Endothelial cell of umbilical vein (primary cell): ENCODE measurements around the gene CNFN. TPM values are rescaled to one million over a fixed set of nuclear protein-coding genes. Genes with fewer than 3 reads are reported as not detected.

ENCODE experiments used
- BruUV-seq: library from RNA; stranded (reverse); fragments of 400-500 nt; replicated peaks from 2 replicates; lab custom pipeline; 2021; lab: Mats Ljungman, UMichigan
- CTCF ChIA-PET: fragments of 300-600, 350-600 bp; sonication (Branson Sonifier 250); formaldehyde crosslinking; loops from one replicate; lab custom pipeline; 2021; ENCODE audit warnings: antibody characterized with exemption, inconsistent platforms; lab: Charles Lee
- POLR2A ChIA-PET: fragments of 300-600, 350-600 bp; sonication (Branson Sonifier 250); formaldehyde crosslinking; loops from one replicate; lab custom pipeline; 2021; ENCODE audit warnings: antibody characterized with exemption, inconsistent platforms; lab: Charles Lee
- DNase-seq: peaks from one replicate; pipeline ENCODE4 v3.0.0-alpha.2; 2011; ENCODE audit warnings: low read depth, low spot score
- FAIRE-seq: peaks from 2 replicates; lab custom pipeline; 2011; peaks lifted over from hg19 to GRCh38; lab: Jason Lieb, UNC
- H2AFZ ChIP-seq: 2 replicates; pipeline ENCODE4 v1.6.0; 2012; ENCODE audit warnings: low read depth, low read length, control low read depth, inconsistent platforms
- H3K27ac ChIP-seq: 2 replicates; pipeline ENCODE4 v1.5.1; 2011; ENCODE audit warnings: low read depth, mild to moderate bottlenecking, control low read depth, low read length, moderate library complexity; ENCODE audit not compliant: insufficient read depth
- H3K27me3 ChIP-seq, 2 experiments: 2 replicates each; pipeline versions ENCODE4 v1.6.0 to v1.6.1; 2011; ENCODE audit warnings: low read length in 2 of 2, mixed read lengths in 1 of 2; ENCODE audit not compliant: control insufficient read depth in 2 of 2, insufficient read depth in 2 of 2
- H3K36me3 ChIP-seq, 2 experiments: 2 replicates in 1 of 2; 3 replicates in 1 of 2; pipeline ENCODE4 v1.5.1; 2011; ENCODE audit warnings: low read length in 2 of 2, mild to moderate bottlenecking in 1 of 2, moderate library complexity in 1 of 2; ENCODE audit not compliant: control insufficient read depth in 2 of 2, insufficient read depth in 2 of 2; ENCODE audit errors: extremely low read depth in 1 of 2
- H3K4me1 ChIP-seq: 3 replicates; pipeline ENCODE4 v1.5.1; 2011; ENCODE audit warnings: mild to moderate bottlenecking, low read length; ENCODE audit not compliant: control insufficient read depth, insufficient read depth; ENCODE audit errors: extremely low read depth
- H3K4me2 ChIP-seq: 2 replicates; pipeline ENCODE4 v1.6.1; 2011; ENCODE audit warnings: low read length, control low read depth, mixed read lengths; ENCODE audit not compliant: insufficient read depth
- H3K4me3 ChIP-seq, 3 experiments: fragments of 200-600 bp in 1 of 3; sonication (generic), shearing (Covaris generic) in 1 of 3; replicated peaks in 1 of 3; 2 replicates each; pipeline ENCODE4 v1.5.1; 2011 to 2016; ENCODE audit warnings: control low read depth in 3 of 3, low read length in 3 of 3, mild to moderate bottlenecking in 2 of 3, inconsistent platforms in 1 of 3, low read depth in 1 of 3, moderate library complexity in 1 of 3; ENCODE audit not compliant: insufficient read depth in 1 of 3
- H3K79me2 ChIP-seq: 2 replicates; pipeline ENCODE4 v1.6.0; 2012; ENCODE audit warnings: low read length, inconsistent platforms; ENCODE audit not compliant: control insufficient read depth, insufficient read depth
- H3K9ac ChIP-seq: replicated peaks from 2 replicates; pipeline ENCODE3; 2011; ENCODE audit warnings: low read length, control low read depth; ENCODE audit not compliant: insufficient read depth; ENCODE audit errors: extremely low read depth
- H3K9me1 ChIP-seq: replicated peaks from 3 replicates; pipeline ENCODE4 v1.6.0; 2011; ENCODE audit warnings: mild to moderate bottlenecking, low read length; ENCODE audit not compliant: control insufficient read depth, insufficient read depth; ENCODE audit errors: extremely low read depth
- H3K9me3 ChIP-seq: replicated peaks from 2 replicates; pipeline ENCODE4 v1.5.1; 2012; ENCODE audit warnings: low read length, inconsistent platforms; ENCODE audit not compliant: control insufficient read depth, insufficient read depth
- H4K20me1 ChIP-seq: replicated peaks from 2 replicates; pipeline ENCODE3; 2011; ENCODE audit warnings: mild to moderate bottlenecking, low read length; ENCODE audit not compliant: control insufficient read depth, insufficient read depth; ENCODE audit errors: extremely low read depth
- EZH2 ChIP-seq: IDR thresholded peaks from 2 replicates; pipeline ENCODE4 v1.6.1; 2012; ENCODE audit warnings: borderline replicate concordance, low read depth, mild to moderate bottlenecking, moderate library complexity, low read length, inconsistent platforms; ENCODE audit not compliant: severe bottlenecking
- FOS ChIP-seq: IDR thresholded peaks from 2 replicates; pipeline ENCODE4 v1.6.1; 2011; ENCODE audit warnings: mild to moderate bottlenecking, low read length, moderate library complexity, borderline replicate concordance; ENCODE audit not compliant: insufficient read depth
- GATA2 ChIP-seq: IDR thresholded peaks from 2 replicates; pipeline ENCODE4 v1.7.0; 2011; ENCODE audit warnings: low read depth, mild to moderate bottlenecking, moderate library complexity, mixed read lengths, low read length; ENCODE audit not compliant: insufficient read length, insufficient read depth
- JUN ChIP-seq: IDR thresholded peaks from 2 replicates; pipeline ENCODE4 v1.6.1; 2011; ENCODE audit warnings: borderline replicate concordance, low read depth; ENCODE audit not compliant: insufficient read length, insufficient read depth
- MYC ChIP-seq: IDR thresholded peaks from one replicate; pipeline ENCODE4 v1.6.1; 2011; ENCODE audit warnings: mild to moderate bottlenecking, low read depth, low read length
- POLR2A ChIP-seq: IDR thresholded peaks from 2 replicates; pipeline ENCODE4 v1.6.1; 2012; ENCODE audit warnings: low read depth, mild to moderate bottlenecking, control low read depth, low read length
- POLR2AphosphoS5 ChIP-seq: IDR thresholded peaks from 2 replicates; pipeline ENCODE4 v1.6.1; 2012; ENCODE audit warnings: low read depth, mild to moderate bottlenecking, control low read depth, low read length, moderate library complexity; ENCODE audit not compliant: insufficient read depth
- dilution Hi-C: fragments of 300-500 bp; cut with MboI; formaldehyde crosslinking; loops from one replicate; pipeline ENCODE4 v1.15.0; 2019; ENCODE audit warnings: low sequenced_read_pairs; ENCODE audit not compliant: extremely low pct_ligation_motif_present
- intact Hi-C: fragments of 100-400 bp; cut with micrococcal nuclease; formaldehyde crosslinking; loops from one replicate; pipeline ENCODE4 v1.10.0; 2022
- polyA plus RNA-seq, 4 experiments: library from polyadenylated mRNA; depleted of rRNA in 3 of 4; stranded (reverse) in 3 of 4; unstranded in 1 of 4; fragments of >200 nt; gene quantifications; 2 replicates each; pipeline versions ENCODE4 v1.2.1 to v1.2.3, GENCODE V29; 2011 to 2012; ENCODE audit warnings: missing spikeins in 1 of 4
- total RNA-seq: library from RNA; stranded (reverse); gene quantifications from 2 replicates; pipeline ENCODE4 v1.2.3, GENCODE V29; 2021
- TF ChIP-seq, protein P1 (sequence below): IDR thresholded peaks from 2 replicates; pipeline ENCODE4 v1.6.1; 2011; ENCODE audit not compliant: insufficient read depth, insufficient read length
- TF ChIP-seq, protein P2 (sequence below), 2 donors: IDR thresholded peaks; 1 replicate in 1 of 2; 2 replicates in 1 of 2; pipeline ENCODE4 v1.5.1; 2011; ENCODE audit warnings: low read length in 2 of 2, mild to moderate bottlenecking in 2 of 2, moderate library complexity in 2 of 2, control low read depth in 1 of 2, inconsistent platforms in 1 of 2, low read depth in 1 of 2; ENCODE audit not compliant: insufficient read depth in 1 of 2; ENCODE audit errors: extremely low read depth in 1 of 2

Gene CNFN
- total and polyA plus RNA-seq, 2 donors (not counting 3 experiments of a cell fraction or from before 2014, with no cell fraction given) = 0.23 to 0.73 TPM

DNA sequence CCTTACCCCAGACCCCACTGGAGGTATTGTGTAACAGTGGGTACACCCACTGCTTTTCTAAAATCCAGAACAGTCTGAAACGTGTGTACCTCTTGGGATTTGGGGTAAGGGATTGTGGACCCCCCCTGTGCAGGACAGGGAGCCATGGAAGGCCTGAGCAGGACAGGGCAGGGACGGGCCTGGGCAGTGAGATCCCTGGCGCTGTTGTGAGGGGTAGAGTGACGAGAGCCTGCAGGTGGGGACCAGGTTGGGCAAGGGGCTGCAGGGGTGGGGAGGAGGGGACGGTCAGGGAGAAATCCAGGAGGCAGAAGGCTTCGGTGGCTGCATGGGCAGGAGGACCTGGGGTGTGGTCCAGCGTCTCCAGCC is 28.6 kb downstream of the CNFN start:
- Histone ChIP-seq H3K27ac (no peak overlapping the region), H3K9me1 (no peaks in the 10 kb centered on the region), H2AFZ (no peak overlapping the region), H3K9me3 (no peaks in the 10 kb centered on the region), H3K27me3 (no peaks in the 10 kb centered on the region), H3K4me1 (no peaks in the 10 kb centered on the region), H3K79me2 (no peaks in the 10 kb centered on the region), H4K20me1 (no peaks in the 10 kb centered on the region), H3K4me2 (no peak overlapping the region), H3K9ac (no peak overlapping the region), H3K4me3 (no peak overlapping the region), H3K36me3 (peaks cover 0 to 19% of the 10 kb centered on the region in 2 experiments)
- BruUV-seq = no TSS peak
- CTCF ChIA-PET = no interaction called here
- intact Hi-C loops (no loop called here), dilution Hi-C loops (no loop called here)
- DNase-seq (no peak), FAIRE-seq (no peak)
- TF ChIP-seq JUN (no peak), MYC (no peak), GATA2 (no peak), EZH2 (no peak), POLR2AphosphoS5 (no peak), POLR2A (no peak), FOS (no peak)
- TF ChIP-seq, protein P1, sequence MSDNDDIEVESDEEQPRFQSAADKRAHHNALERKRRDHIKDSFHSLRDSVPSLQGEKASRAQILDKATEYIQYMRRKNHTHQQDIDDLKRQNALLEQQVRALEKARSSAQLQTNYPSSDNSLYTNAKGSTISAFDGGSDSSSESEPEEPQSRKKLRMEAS = no peak
- TF ChIP-seq, protein P2, sequence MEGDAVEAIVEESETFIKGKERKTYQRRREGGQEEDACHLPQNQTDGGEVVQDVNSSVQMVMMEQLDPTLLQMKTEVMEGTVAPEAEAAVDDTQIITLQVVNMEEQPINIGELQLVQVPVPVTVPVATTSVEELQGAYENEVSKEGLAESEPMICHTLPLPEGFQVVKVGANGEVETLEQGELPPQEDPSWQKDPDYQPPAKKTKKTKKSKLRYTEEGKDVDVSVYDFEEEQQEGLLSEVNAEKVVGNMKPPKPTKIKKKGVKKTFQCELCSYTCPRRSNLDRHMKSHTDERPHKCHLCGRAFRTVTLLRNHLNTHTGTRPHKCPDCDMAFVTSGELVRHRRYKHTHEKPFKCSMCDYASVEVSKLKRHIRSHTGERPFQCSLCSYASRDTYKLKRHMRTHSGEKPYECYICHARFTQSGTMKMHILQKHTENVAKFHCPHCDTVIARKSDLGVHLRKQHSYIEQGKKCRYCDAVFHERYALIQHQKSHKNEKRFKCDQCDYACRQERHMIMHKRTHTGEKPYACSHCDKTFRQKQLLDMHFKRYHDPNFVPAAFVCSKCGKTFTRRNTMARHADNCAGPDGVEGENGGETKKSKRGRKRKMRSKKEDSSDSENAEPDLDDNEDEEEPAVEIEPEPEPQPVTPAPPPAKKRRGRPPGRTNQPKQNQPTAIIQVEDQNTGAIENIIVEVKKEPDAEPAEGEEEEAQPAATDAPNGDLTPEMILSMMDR (IDR thresholded peaks at IDR 0.05; ENCODE audit: extremely low read depth in 1 of 2, insufficient read depth in 1 of 2, low read depth in 1 of 2, low read length in 2 of 2) = no peak
- POLR2A ChIA-PET = no interaction called here
